ENCODE measurements around the gene GPRC5D.

GRCh38 chr12:12945591-12945990, 6.4 kb downstream of the GPRC5D start:
- no peak for TF ChIP-seq POLR2A (IDR thresholded peaks at IDR 0.05)
- no peak for TF ChIP-seq CTCF (IDR thresholded peaks at IDR 0.05)
- TF ChIP-seq POLR2AphosphoS5 (IDR thresholded peaks at IDR 0.05) = no peak
